Panc1 (cell line): ENCODE results near the gene PIAS1. TPM values are rescaled to one million over a fixed set of nuclear protein-coding genes. Genes with fewer than 3 reads are reported as not detected.

Experiments
- ATAC-seq: fragments of 200-7000 bp; cut with Tn5 transposase; 2 replicates; pipeline ENCODE4 v1.9.1; 2020; ENCODE audit warnings: mild to moderate bottlenecking, moderate library complexity
- BruUV-seq: library from RNA; stranded (reverse); fragments of 400-500 nt; replicated peaks from 2 replicates; lab custom pipeline; 2021; lab: Mats Ljungman, UMichigan
- CTCF ChIA-PET: fragments of 300-600 bp; sonication (Branson Sonifier 250); formaldehyde crosslinking; loops from one replicate; lab custom pipeline; 2022; ENCODE audit warnings: antibody characterized with exemption; lab: Charles Lee
- POLR2A ChIA-PET: fragments of 300-600 bp; sonication (Branson Sonifier 250); formaldehyde crosslinking; loops from one replicate; lab custom pipeline; 2022; ENCODE audit warnings: antibody characterized with exemption; lab: Charles Lee
- DNase-seq: peaks from one replicate; pipeline ENCODE4 v3.0.0-alpha.2; 2010; ENCODE audit warnings: low read depth, low spot score
- H3K27ac ChIP-seq: 2 replicates; pipeline ENCODE4 v1.5.1; 2011; ENCODE audit warnings: mild to moderate bottlenecking, low read length, inconsistent platforms
- H3K27me3 ChIP-seq: fragments of 200-500 bp; sonication (Bioruptor generic); 2 replicates; pipeline ENCODE4 v1.6.0; 2014; ENCODE audit warnings: low read length, inconsistent platforms; ENCODE audit not compliant: control insufficient read depth, insufficient read depth
- H3K36me3 ChIP-seq: fragments of 200-500 bp; sonication (Bioruptor generic); 2 replicates; pipeline ENCODE4 v1.5.1; 2014; ENCODE audit warnings: inconsistent platforms, mild to moderate bottlenecking, low read length, moderate library complexity; ENCODE audit not compliant: control insufficient read depth, insufficient read depth
- H3K4me1 ChIP-seq: 2 replicates; pipeline ENCODE4 v1.5.1; 2011; ENCODE audit warnings: inconsistent platforms, mild to moderate bottlenecking, low read length, moderate library complexity; ENCODE audit not compliant: control insufficient read depth, insufficient read depth
- H3K4me3 ChIP-seq, 2 experiments: 2 replicates each; pipeline ENCODE4 v1.5.1; 2011 to 2012; ENCODE audit warnings: low read depth in 2 of 2, low read length in 2 of 2, mild to moderate bottlenecking in 2 of 2, inconsistent platforms in 1 of 2, moderate library complexity in 1 of 2
- H3K9me3 ChIP-seq: fragments of 200-500 bp; sonication (Bioruptor generic); 2 replicates; pipeline ENCODE4 v1.5.1; 2014; ENCODE audit warnings: low read depth, mild to moderate bottlenecking, inconsistent platforms, low read length, moderate library complexity; ENCODE audit not compliant: control insufficient read depth, insufficient read depth
- CTCF ChIP-seq: fragments of 450-650 bp; IDR thresholded peaks from 2 replicates; pipeline ENCODE4 v1.5.1; 2017; ENCODE audit warnings: mild to moderate bottlenecking
- POLR2AphosphoS5 ChIP-seq: IDR thresholded peaks from 2 replicates; pipeline ENCODE4 v1.6.1; 2012; ENCODE audit warnings: mild to moderate bottlenecking, low read depth, low read length, moderate library complexity
- REST ChIP-seq, 2 experiments: IDR thresholded peaks; 2 replicates each; pipeline ENCODE4 v1.6.1; 2011 to 2012; ENCODE audit warnings: low read depth in 2 of 2, control low read depth in 1 of 2, low read length in 1 of 2, mild to moderate bottlenecking in 1 of 2, moderate library complexity in 1 of 2; ENCODE audit not compliant: insufficient read depth in 1 of 2
- SIN3A ChIP-seq: IDR thresholded peaks from 2 replicates; pipeline ENCODE4 v1.6.1; 2012; ENCODE audit warnings: low read depth, mild to moderate bottlenecking, low read length, moderate library complexity, borderline replicate concordance; ENCODE audit not compliant: insufficient read depth
- TCF7L2 ChIP-seq: IDR thresholded peaks from 2 replicates; pipeline ENCODE4 v1.6.1; 2011; ENCODE audit warnings: mild to moderate bottlenecking, low read depth, low read length, inconsistent platforms
- in situ Hi-C: cut with HindIII; loops from 2 replicates; pipeline ENCODE4 v1.10.0; 2016; ENCODE audit warnings: low sequenced_read_pairs, low pct_unique_long_range_greater_than_20kb
- intact Hi-C: fragments of 100-400 bp; cut with micrococcal nuclease; formaldehyde crosslinking; loops from one replicate; pipeline ENCODE4 v1.10.0; 2022; ENCODE audit not compliant: unreplicated experiment
- total RNA-seq: library from RNA; stranded (reverse); gene quantifications from one replicate; pipeline ENCODE4 v1.2.1, GENCODE V29; 2021; ENCODE audit not compliant: unreplicated experiment

PIAS1 gene
- total RNA-seq, 1 experiment from 2014 or later: 44.5 TPM

GRCh38 chr15:68210409-68210756, 156.3 kb downstream of the PIAS1 start:
- Histone ChIP-seq H3K36me3 (no peaks in the 10 kb centered on the region), H3K4me1 (peaks cover 5% of the 10 kb centered on the region), H3K27ac (no peak overlapping the region), H3K27me3 (no peaks in the 10 kb centered on the region), H3K9me3 (no peaks in the 10 kb centered on the region), H3K4me3 (no peak overlapping the region)
- CTCF ChIA-PET: no interaction called here
- DNase-seq (no peak), ATAC-seq (no peak)
- in situ Hi-C loops: no loop called here
- POLR2A ChIA-PET: no interaction called here
- intact Hi-C loops: no loop called here
- TF ChIP-seq CTCF: no peak
- no peak for TF ChIP-seq POLR2AphosphoS5
- TF ChIP-seq SIN3A: no peak
- no peak for TF ChIP-seq REST (IDR thresholded peaks at IDR 0.05; ENCODE audit: insufficient read depth in 1 of 2, low read depth in 2 of 2, low read length in 1 of 2)
- TF ChIP-seq TCF7L2: no peak
- BruUV-seq: no TSS peak

- Histone ChIP-seq H3K27ac (no peak overlapping the region), H3K36me3 (no peaks in the 10 kb centered on the region), H3K4me1 (peaks cover 2% of the 10 kb centered on the region), H3K27me3 (no peaks in the 10 kb centered on the region), H3K4me3 (no peak overlapping the region), H3K9me3 (no peaks in the 10 kb centered on the region)
- in situ Hi-C loops (no loop called here), intact Hi-C loops (no loop called here)
- ATAC-seq (peak; percentile 80), DNase-seq (no peak)
- no TSS peak for BruUV-seq
- POLR2A ChIA-PET: no interaction called here
- TF ChIP-seq CTCF (peak; percentile 93), SIN3A (no peak), POLR2AphosphoS5 (no peak), TCF7L2 (no peak), REST (IDR thresholded peaks at IDR 0.05; ENCODE audit: insufficient read depth in 1 of 2, low read depth in 2 of 2, low read length in 1 of 2) (no peak)
- CTCF ChIA-PET: no interaction called here
Measured at GRCh38 chr15:68210821-68211655, 156.9 kb downstream of the PIAS1 start.
